K562 (cell line): Measurements from ENCODE around the gene ADAMTS14. TPM values are rescaled to one million over a fixed set of nuclear protein-coding genes. Genes with fewer than 3 reads are reported as not detected.

Source experiments
- ATAC-seq: fragments of 200-7000 bp; cut with Tn5 transposase; 3 replicates; pipeline ENCODE4 v1.9.1; 2020; ENCODE audit warnings: moderate library complexity
- BruUV-seq: library from RNA; stranded (reverse); fragments of 400-500 nt; replicated peaks from 2 replicates; lab custom pipeline; 2021; lab: Mats Ljungman, UMichigan
- CTCF ChIA-PET: fragments of 300-600 bp; formaldehyde crosslinking; extraction: SDS; loops from one replicate; lab custom pipeline; 2021; ENCODE audit warnings: low intra/inter-chr PET ratio; lab: Yijun Ruan, JAX
- POLR2A ChIA-PET: fragments of 300-600, 350-650 bp; sonication (Branson Sonifier 250); formaldehyde crosslinking; extraction: SDS; loops from one replicate; lab custom pipeline; 2021; ENCODE audit warnings: antibody characterized with exemption, inconsistent platforms; lab: Yijun Ruan, JAX
- DNase-seq, 4 experiments: peaks; one replicate each; pipeline versions ENCODE4 v3.0.0 to v3.0.0-alpha.2; 2011 to 2018; ENCODE audit warnings: low spot score in 3 of 4, mixed read lengths in 3 of 4; ENCODE audit errors: extremely low read depth in 1 of 4
- FAIRE-seq: peaks from 2 replicates; lab custom pipeline; 2011; peaks lifted over from hg19 to GRCh38; lab: Jason Lieb, UNC
- H2AFZ ChIP-seq: 2 replicates; pipeline ENCODE4 v1.6.0; 2011; ENCODE audit warnings: low read depth, low read length, control low read depth, inconsistent platforms
- H3K27ac ChIP-seq: fragments of 200-600 bp; 3 replicates; pipeline ENCODE4 v1.8.0; 2011; ENCODE audit warnings: low read depth, mild to moderate bottlenecking, control low read depth, inconsistent platforms, low read length, moderate library complexity, mixed read lengths; ENCODE audit errors: extremely low read depth
- H3K27me3 ChIP-seq, 2 experiments: fragments of 300-600 bp in 1 of 2; 2 replicates in 1 of 2; 3 replicates in 1 of 2; pipeline versions ENCODE4 v1.6.0 to v1.8.0; 2011; ENCODE audit warnings: inconsistent platforms in 2 of 2, low read length in 2 of 2, mild to moderate bottlenecking in 1 of 2, mixed read lengths in 1 of 2, moderate library complexity in 1 of 2; ENCODE audit not compliant: control insufficient read depth in 2 of 2, insufficient read depth in 2 of 2
- H3K36me3 ChIP-seq: fragments of 300-600 bp; 3 replicates; pipeline ENCODE4 v1.8.0; 2011; ENCODE audit warnings: mild to moderate bottlenecking, low read length, inconsistent platforms; ENCODE audit not compliant: control insufficient read depth, insufficient read depth
- H3K4me1 ChIP-seq, 2 experiments: fragments of 200-600 bp in 1 of 2; replicated peaks in 1 of 2; 2 replicates in 1 of 2; 3 replicates in 1 of 2; pipeline versions ENCODE4 v1.5.1 to v1.8.0; 2011; ENCODE audit warnings: inconsistent platforms in 2 of 2, low read length in 2 of 2, mild to moderate bottlenecking in 1 of 2, mixed read lengths in 1 of 2, moderate library complexity in 1 of 2; ENCODE audit not compliant: control insufficient read depth in 2 of 2, insufficient read depth in 2 of 2
- H3K4me2 ChIP-seq: 2 replicates; pipeline ENCODE4 v1.6.1; 2011; ENCODE audit warnings: low read length, control low read depth, inconsistent platforms, mixed read lengths; ENCODE audit not compliant: insufficient read depth
- H3K4me3 ChIP-seq: fragments of 200-600 bp; sonication (generic), shearing (Covaris generic); 2 replicates; pipeline ENCODE4 v1.5.1; 2016; ENCODE audit warnings: control low read depth, inconsistent platforms
- H3K79me2 ChIP-seq: fragments of 200-600 bp; 3 replicates; pipeline ENCODE4 v1.8.0; 2011; ENCODE audit warnings: low read length, inconsistent platforms; ENCODE audit not compliant: control insufficient read depth, insufficient read depth
- H3K9ac ChIP-seq, 2 experiments: 2 replicates each; pipeline versions ENCODE4 v1.6.0 to v1.6.1; 2011; ENCODE audit warnings: low read depth in 2 of 2, low read length in 2 of 2, control low read depth in 1 of 2, inconsistent platforms in 1 of 2, mild to moderate bottlenecking in 1 of 2, mixed read lengths in 1 of 2; ENCODE audit not compliant: insufficient read depth in 1 of 2
- H3K9me1 ChIP-seq: one replicate; pipeline ENCODE4 v1.6.0; 2011; ENCODE audit warnings: inconsistent platforms, mild to moderate bottlenecking, low read length, moderate library complexity; ENCODE audit not compliant: control insufficient read depth, insufficient read depth
- H3K9me3 ChIP-seq: replicated peaks from 2 replicates; pipeline ENCODE4 v1.5.1; 2011; ENCODE audit warnings: low read depth, low read length, inconsistent platforms; ENCODE audit not compliant: control insufficient read depth, insufficient read depth
- H4K20me1 ChIP-seq: replicated peaks from 2 replicates; pipeline ENCODE4 v1.6.1; 2011; ENCODE audit warnings: low read length, inconsistent platforms, mixed read lengths; ENCODE audit not compliant: control insufficient read depth, insufficient read depth
- RREB1 ChIP-seq: fragments of 250-450 bp; sonication (Bioruptor Pico); IDR thresholded peaks from 2 replicates; pipeline ENCODE4 v1.4.0; 2020
- TFE3 ChIP-seq: fragments of 450-650 bp; formaldehyde crosslinking; IDR thresholded peaks from 2 replicates; pipeline ENCODE4 v1.4.0; 2020; ENCODE audit warnings: mild to moderate bottlenecking, mixed read lengths
- ZSCAN32 ChIP-seq: fragments of 450-650 bp; formaldehyde crosslinking; IDR thresholded peaks from 2 replicates; pipeline ENCODE4 v1.4.0; 2020; ENCODE audit warnings: mild to moderate bottlenecking, moderate library complexity
- WGBS: fragments of 100-300 bp; shearing (Covaris generic); methylation state at CpG from one replicate; pipeline ENCODE4 v1.1.6; 2016; ENCODE audit warnings: low coverage, mixed read lengths; ENCODE audit not compliant: insufficient coverage; ENCODE audit errors: missing lambda C conversion rate; 5-methylcytosine and 5-hydroxymethylcytosine counted together
- in situ Hi-C: fragments of 300-500 bp; cut with MboI; formaldehyde crosslinking; loops from 4 replicates; pipeline ENCODE4 v1.15.0; 2018; ENCODE audit warnings: inconsistent platforms, mixed read lengths
- intact Hi-C: fragments of 100-400 bp; cut with micrococcal nuclease; formaldehyde crosslinking; loops from 2 replicates; pipeline ENCODE4 v1.14.2; 2022
- polyA plus RNA-seq, 8 experiments: library from polyadenylated mRNA; depleted of rRNA in 4 of 8; stranded (reverse) in 5 of 8; unstranded in 3 of 8; fragments of >200 nt; fragmentation: Nextera tagmentation in 2 of 8; fragmentation: Illumina TruSeq in 1 of 8; extraction: Ambion mirVana in 2 of 8; extraction: Trizol in 1 of 8; gene quantifications; 2 replicates each; pipeline versions ENCODE4 v1.2.1 to v1.2.3, GENCODE V29; 2011 to 2014; ENCODE audit warnings: inconsistent platforms in 1 of 8, missing spikeins in 1 of 8
- total RNA-seq, 7 experiments: library from RNA; depleted of rRNA in 6 of 7; stranded (reverse); fragments of >200 nt in 6 of 7; fragmentation: Illumina TruSeq in 2 of 7; extraction: Trizol in 2 of 7; gene quantifications; 2 replicates each; pipeline versions ENCODE4 v1.2.1 to v1.2.3, GENCODE V29; 2011 to 2021; ENCODE audit warnings: low replicate concordance in 1 of 7
- TF ChIP-seq, protein P1 (sequence below): fragments of 250-450 bp; sonication (Bioruptor Pico); IDR thresholded peaks from 2 replicates; pipeline ENCODE4 v1.4.0; 2020; ENCODE audit warnings: mild to moderate bottlenecking, moderate library complexity

The ADAMTS14 gene
- total and polyA plus RNA-seq, 9 of the 15 experiments (the other 6 are each of a cell fraction or from before 2014, with no cell fraction given), result 0.04 to 37.4 (median 15.9) TPM

GRCh38 chr10:70779088-70779487 is 106.8 kb downstream of the ADAMTS14 start:
- CTCF ChIA-PET, result no interaction called here
- TF ChIP-seq ZSCAN32 (CRISPR knock-in tag) (no peak), RREB1 (CRISPR knock-in tag) (no peak), TFE3 (CRISPR knock-in tag) (peak; percentile 71)
- TF ChIP-seq, protein P1, sequence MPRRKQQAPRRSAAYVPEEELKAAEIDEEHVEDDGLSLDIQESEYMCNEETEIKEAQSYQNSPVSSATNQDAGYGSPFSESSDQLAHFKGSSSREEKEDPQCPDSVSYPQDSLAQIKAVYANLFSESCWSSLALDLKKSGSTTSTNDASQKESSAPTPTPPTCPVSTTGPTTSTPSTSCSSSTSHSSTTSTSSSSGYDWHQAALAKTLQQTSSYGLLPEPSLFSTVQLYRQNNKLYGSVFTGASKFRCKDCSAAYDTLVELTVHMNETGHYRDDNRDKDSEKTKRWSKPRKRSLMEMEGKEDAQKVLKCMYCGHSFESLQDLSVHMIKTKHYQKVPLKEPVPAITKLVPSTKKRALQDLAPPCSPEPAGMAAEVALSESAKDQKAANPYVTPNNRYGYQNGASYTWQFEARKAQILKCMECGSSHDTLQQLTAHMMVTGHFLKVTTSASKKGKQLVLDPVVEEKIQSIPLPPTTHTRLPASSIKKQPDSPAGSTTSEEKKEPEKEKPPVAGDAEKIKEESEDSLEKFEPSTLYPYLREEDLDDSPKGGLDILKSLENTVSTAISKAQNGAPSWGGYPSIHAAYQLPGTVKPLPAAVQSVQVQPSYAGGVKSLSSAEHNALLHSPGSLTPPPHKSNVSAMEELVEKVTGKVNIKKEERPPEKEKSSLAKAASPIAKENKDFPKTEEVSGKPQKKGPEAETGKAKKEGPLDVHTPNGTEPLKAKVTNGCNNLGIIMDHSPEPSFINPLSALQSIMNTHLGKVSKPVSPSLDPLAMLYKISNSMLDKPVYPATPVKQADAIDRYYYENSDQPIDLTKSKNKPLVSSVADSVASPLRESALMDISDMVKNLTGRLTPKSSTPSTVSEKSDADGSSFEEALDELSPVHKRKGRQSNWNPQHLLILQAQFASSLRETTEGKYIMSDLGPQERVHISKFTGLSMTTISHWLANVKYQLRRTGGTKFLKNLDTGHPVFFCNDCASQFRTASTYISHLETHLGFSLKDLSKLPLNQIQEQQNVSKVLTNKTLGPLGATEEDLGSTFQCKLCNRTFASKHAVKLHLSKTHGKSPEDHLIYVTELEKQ (CRISPR knock-in tag), result no peak

More at GRCh38 chr10:70779088-70779487, 106.8 kb downstream of the ADAMTS14 start:
- H3K4me3 ChIP-seq, result no peak overlapping the region
- H3K27ac ChIP-seq, result no peak overlapping the region
- no peaks in the 10 kb centered on the region for H4K20me1 ChIP-seq
- POLR2A ChIA-PET, result interaction anchor here (0.5 to 1.4 kb wide), 4 partner anchors 9 to 199 kb away, joined by 3 to 5 read pairs (median 4); no protein-coding TSS in a partner anchor
- intact Hi-C loops (no loop called here), in situ Hi-C loops (no loop called here)
- BruUV-seq, result no TSS peak
- no peaks in the 10 kb centered on the region for H3K9me3 ChIP-seq
- ATAC-seq, result no peak
- peak overlapping the region in 1 of 2 experiments; percentile 24; a peak in 1 of 4 replicates for H3K9ac ChIP-seq
- no peaks in the 10 kb centered on the region for H3K9me1 ChIP-seq
- 13% methylated on average over 2 of the region's 2 CpGs for WGBS
- DNase-seq, result peak in 1 of 4 experiments; percentile 7
- no peak overlapping the region for H2AFZ ChIP-seq
- H3K4me1 ChIP-seq, result peaks cover 11 to 16% of the 10 kb centered on the region in 2 experiments
- H3K36me3 ChIP-seq, result no peaks in the 10 kb centered on the region
- FAIRE-seq, result no peak
- H3K4me2 ChIP-seq, result no peak overlapping the region
- H3K27me3 ChIP-seq, result no peaks in the 10 kb centered on the region
- no peaks in the 10 kb centered on the region for H3K79me2 ChIP-seq
